Lower leg skin (tissue), 4 donors: ENCODE data around the gene FRMD6. TPM values are rescaled to one million over a fixed set of nuclear protein-coding genes. Genes with fewer than 3 reads are reported as not detected.

Source experiments
- DNase-seq, 2 donors: peaks; one replicate each; pipeline ENCODE4 v3.0.0-alpha.2; 2019; ENCODE audit warnings: low spot score in 2 of 2
- H3K4me3 ChIP-seq: fragments of 200-600 bp; sonication (generic); 2 replicates; pipeline ENCODE4 v1.5.1; 2017; ENCODE audit warnings: mild to moderate bottlenecking, low read depth; ENCODE audit not compliant: poor library complexity, severe bottlenecking
- CTCF ChIP-seq, 3 donors: fragments of 450-650 bp; IDR thresholded peaks; one replicate each; pipeline ENCODE4 v1.5.1; 2016; ENCODE audit warnings: antibody characterized with exemption in 3 of 3, mild to moderate bottlenecking in 3 of 3, moderate library complexity in 2 of 3
- POLR2A ChIP-seq, 2 donors: fragments of 450-650 bp; IDR thresholded peaks; one replicate each; pipeline ENCODE4 v1.6.1; 2016 to 2017; ENCODE audit warnings: antibody characterized with exemption in 2 of 2, mild to moderate bottlenecking in 1 of 2, moderate library complexity in 1 of 2
- WGBS, 2 donors: methylation state at CpG; one replicate each; pipeline ENCODE4 v1.1.5; 2018; 5-methylcytosine and 5-hydroxymethylcytosine counted together
- intact Hi-C: fragments of 100-400 bp; cut with DNase I; formaldehyde crosslinking; loops from one replicate; pipeline ENCODE4 v1.15.0; 2023; ENCODE audit warnings: low total_unique reads
- total RNA-seq, 4 donors: library from RNA; depleted of rRNA; stranded (reverse); fragments of >200 nt; gene quantifications; one replicate each; pipeline ENCODE4 v1.1.0, GENCODE V29; 2016

Gene FRMD6
- total RNA-seq, 4 donors from 2014 or later = 144 to 203 (median 152) TPM

GRCh38 chr14:51677738-51678137 lies 26.0 kb downstream of the FRMD6 start:
- DNase-seq = no peak
- 88 to 100% methylated on average over 2 of the region's 2 CpGs for WGBS, 2 donors
- TF ChIP-seq POLR2A (IDR thresholded peaks at IDR 0.05) (no peak), CTCF (IDR thresholded peaks at IDR 0.05) (no peak)
- intact Hi-C loops = no loop called here
- no peak overlapping the region for H3K4me3 ChIP-seq

GRCh38 chr14:51680031-51680430 lies 28.3 kb downstream of the FRMD6 start:
- no peak for TF ChIP-seq CTCF (IDR thresholded peaks at IDR 0.05)
- TF ChIP-seq POLR2A (IDR thresholded peaks at IDR 0.05) = no peak
- no peak overlapping the region for H3K4me3 ChIP-seq
- intact Hi-C loops = no loop called here
- 65 to 71% methylated on average over 1 of the region's 1 CpG for WGBS, 2 donors
- DNase-seq = no peak

GRCh38 chr14:51681411-51681810 lies 29.7 kb downstream of the FRMD6 start:
- TF ChIP-seq CTCF (IDR thresholded peaks at IDR 0.05) = no peak
- no peak for TF ChIP-seq POLR2A (IDR thresholded peaks at IDR 0.05)
- intact Hi-C loops = no loop called here
- 52 to 72% methylated on average over 1 of the region's 1 CpG for WGBS, 2 donors
- no peak overlapping the region for H3K4me3 ChIP-seq
- no peak for DNase-seq

GRCh38 chr14:51682411-51682810 lies 30.7 kb downstream of the FRMD6 start:
- TF ChIP-seq CTCF (IDR thresholded peaks at IDR 0.05) (no peak), POLR2A (IDR thresholded peaks at IDR 0.05) (no peak)
- DNase-seq = no peak
- WGBS, 2 donors = 54 to 80% methylated on average over 1 of the region's 1 CpG
- H3K4me3 ChIP-seq = no peak overlapping the region
- intact Hi-C loops = no loop called here

GRCh38 chr14:51684760-51685159 lies 33.0 kb downstream of the FRMD6 start:
- TF ChIP-seq CTCF (IDR thresholded peaks at IDR 0.05) (no peak), POLR2A (IDR thresholded peaks at IDR 0.05) (no peak)
- H3K4me3 ChIP-seq = no peak overlapping the region
- no peak for DNase-seq
- intact Hi-C loops = no loop called here

GRCh38 chr14:51691176-51691575 lies 39.5 kb downstream of the FRMD6 start:
- 85 to 89% methylated on average over 1 of the region's 1 CpG for WGBS, 2 donors
- intact Hi-C loops = no loop called here
- TF ChIP-seq POLR2A (IDR thresholded peaks at IDR 0.05) (no peak), CTCF (IDR thresholded peaks at IDR 0.05) (no peak)
- H3K4me3 ChIP-seq = no peak overlapping the region
- no peak for DNase-seq
